Mucosa of gallbladder (tissue), 1 donor: Measurements from ENCODE around the gene PTPRN2. TPM values are rescaled to one million over a fixed set of nuclear protein-coding genes. Genes with fewer than 3 reads are reported as not detected.
"Not testable (repeated sequence)": the region's sequence is repeated elsewhere in the genome, so short reads cannot be mapped to it uniquely, and the experiment has no call there.

Source experiments
- DNase-seq: peaks from one replicate; pipeline ENCODE4 v3.0.0-alpha.2; 2020; ENCODE audit warnings: low spot score
- total RNA-seq: library from RNA; stranded (reverse); gene quantifications from one replicate; pipeline ENCODE4 v1.2.1, GENCODE V29; 2021
- donor health status: DM: no; HTN: no; CAD: no.

The PTPRN2 gene
- total RNA-seq, 1 donor from 2014 or later, result 11.9 TPM

DNA sequence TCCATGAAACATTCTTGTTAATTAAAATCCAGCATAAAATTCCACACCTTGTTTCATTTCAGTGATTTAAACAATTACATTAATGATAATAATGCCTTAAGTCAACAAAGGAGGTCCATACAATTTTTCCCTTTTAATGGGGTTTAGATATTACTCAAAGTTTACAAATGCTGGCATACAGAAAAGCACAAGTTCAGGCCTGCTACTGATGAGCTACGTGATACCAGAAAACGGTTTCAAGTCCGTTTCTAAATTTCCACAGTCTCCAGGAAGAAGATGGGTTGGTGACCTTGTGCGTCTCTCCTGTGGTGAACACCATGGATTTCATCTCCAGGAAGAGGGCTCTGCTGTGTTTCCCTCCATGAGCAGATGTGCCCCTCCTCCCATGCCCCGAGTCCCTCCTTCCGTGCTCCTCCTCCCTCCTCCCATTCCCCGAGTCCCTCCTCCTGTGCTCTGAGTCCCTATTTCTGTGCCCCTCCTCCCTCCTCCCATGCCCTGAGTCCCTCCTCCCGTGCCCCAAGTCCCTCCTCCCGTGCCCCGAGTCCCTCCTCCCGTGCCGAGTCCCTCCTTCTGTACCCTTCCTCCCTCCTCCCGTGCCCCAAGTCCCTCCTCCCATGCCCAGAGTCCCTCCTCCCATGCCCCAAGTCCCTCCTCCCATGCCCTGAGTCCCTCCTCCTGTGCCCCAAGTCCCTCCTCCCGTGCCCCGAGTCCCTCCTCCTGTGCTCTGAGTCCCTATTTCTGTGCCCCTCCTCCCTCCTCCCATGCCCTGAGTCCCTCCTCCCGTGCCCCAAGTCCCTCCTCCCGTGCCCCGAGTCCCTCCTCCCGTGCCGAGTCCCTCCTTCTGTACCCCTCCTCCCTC, 201.9 kb downstream of the PTPRN2 start:
- not testable (repeated sequence) for DNase-seq

DNA sequence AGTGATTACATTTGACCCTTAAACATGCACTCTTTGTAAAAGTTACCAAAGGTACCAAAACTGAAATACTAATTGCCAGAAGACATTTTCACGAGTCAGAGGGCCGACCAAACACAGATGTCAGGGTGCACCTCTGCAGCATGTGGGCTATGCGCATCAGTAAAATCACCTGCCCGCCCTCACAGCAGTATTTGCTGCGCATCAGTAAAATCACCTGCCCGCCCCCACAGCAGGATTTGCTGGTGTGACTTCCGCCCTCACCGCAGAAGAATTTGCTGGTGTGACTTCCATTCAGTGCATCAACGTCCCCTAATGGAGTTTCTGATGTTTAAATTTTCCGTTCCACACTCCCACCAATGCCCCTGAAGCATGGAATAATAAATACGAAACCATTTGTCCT, 202.9 kb downstream of the PTPRN2 start:
- DNase-seq, result no peak

DNA sequence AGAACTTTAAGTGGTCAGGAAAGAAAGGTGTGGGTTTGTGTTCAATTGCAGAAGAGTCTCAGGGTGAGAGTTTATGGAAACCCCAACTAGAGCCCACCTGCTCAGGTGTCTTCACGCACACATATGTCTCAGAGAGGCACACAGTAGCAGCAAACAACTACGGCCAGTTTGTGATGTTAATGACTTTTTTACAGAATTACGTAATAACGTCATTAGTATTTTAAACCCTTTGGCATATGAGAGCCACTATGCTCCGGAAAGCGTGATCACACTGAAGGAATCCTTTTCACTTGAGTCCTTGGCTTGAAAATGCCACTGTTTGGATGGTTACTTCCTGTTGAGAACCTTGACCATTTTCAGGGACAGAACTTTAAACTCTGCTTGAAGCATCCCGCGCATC, 204.0 kb downstream of the PTPRN2 start:
- no peak for DNase-seq

GRCh38 chr7:158382363-158383254, 205.0 kb downstream of the PTPRN2 start:
- no peak for DNase-seq

DNA sequence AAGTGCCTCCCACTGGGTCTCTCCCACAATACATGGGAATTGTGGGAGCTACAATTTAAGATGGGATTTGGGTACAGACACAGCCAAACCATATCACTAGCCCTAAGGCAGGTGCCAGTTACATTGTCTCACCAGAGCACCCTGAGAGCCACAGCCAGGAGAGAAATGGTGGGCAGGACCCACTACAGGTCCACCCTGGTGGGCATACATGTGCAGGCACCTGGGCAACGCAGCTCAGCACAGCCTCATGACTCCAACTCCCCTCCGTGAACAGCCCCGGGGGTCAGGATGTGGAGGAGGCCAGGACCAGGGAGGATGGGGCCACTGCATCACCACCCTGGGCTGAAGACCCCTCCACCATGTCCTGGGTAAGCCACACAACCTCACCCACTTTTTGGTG, 205.7 kb downstream of the PTPRN2 start:
- no peak for DNase-seq

GRCh38 chr7:158378978-158379377, 208.6 kb downstream of the PTPRN2 start:
- no peak for DNase-seq

DNA sequence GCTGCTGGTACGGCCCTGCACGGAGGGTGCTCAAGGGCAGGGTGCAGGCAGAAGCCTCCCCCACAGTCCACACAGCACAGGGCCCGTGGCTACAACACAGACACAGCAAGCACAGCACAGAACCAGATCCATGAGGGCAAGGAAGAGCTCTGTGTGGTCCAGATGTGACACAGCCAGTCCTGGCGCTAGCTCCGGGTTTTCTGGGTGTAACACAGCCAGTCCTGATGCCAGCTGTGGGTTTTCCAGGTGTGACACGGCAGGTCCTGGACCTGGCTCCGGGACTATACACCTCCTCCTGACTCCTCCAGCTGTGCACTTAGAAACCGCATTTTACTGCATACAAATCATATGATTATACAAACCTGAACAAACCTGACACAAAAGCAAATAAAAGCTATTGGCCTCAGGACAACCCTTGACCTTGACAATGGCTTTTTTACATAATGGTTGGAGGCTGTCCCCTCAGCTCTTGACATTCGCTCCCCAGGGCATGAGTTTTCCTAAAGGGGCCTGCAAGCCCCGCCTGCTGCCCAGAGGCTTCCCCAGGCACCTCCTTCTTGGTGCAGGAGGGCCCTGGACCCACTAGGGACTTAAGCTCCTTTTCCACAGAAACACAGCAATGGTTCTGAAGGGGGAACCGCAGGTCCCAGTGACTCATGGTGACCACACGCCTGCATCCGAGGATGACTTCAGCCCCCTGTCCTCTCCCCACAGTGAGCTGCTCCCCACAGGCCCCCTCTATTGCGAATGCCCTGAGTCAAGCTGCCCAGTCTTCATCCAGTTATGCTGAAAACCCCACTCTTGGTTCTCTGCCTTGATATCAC, 209.6 kb downstream of the PTPRN2 start:
- no peak for DNase-seq

DNA sequence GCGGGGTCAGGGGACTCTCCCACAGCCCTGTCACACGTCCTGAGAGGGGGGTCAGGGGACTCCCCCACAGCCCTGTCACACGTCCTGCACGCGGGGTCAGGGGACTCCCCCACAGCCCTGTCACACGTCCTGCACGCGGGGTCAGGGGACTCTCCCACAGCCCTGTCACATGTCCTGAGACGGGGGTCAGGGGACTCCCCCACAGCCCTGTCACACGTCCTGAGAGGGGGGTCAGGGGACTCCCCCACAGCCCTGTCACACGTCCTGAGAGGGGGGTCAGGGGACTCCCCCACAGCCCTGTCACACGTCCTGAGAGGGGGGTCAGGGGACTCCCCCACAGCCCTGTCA, 210.8 kb downstream of the PTPRN2 start:
- not testable (repeated sequence) for DNase-seq

DNA sequence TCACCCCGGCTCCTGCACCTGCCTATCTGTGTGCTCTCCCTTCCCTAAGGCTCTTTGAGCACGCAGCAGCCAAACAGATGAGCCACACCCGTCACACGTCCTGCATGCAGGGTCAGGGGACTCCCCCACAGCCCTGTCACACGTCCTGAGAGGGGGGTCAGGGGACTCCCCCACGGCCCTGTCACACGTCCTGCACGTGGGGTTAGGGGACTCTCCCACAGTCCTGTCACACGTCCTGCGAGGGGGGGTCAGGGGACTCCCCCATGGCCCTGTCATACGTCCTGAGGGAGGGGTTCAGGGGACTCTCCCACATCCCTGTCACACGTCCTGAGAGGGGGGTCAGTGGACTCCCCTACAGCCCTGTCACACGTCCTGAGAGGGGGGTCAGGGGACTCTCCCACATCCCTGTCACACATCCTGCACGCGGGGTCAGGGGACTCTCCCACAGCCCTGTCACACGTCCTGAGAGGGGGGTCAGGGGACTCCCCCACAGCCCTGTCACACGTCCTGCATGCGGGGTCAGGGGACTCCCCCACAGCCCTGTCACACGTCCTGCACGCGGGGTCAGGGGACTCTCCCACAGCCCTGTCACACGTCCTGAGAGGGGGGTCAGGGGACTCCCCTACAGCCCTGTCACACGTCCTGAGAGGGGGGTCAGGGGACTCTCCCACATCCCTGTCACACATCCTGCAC, 211.3 kb downstream of the PTPRN2 start:
- DNase-seq, result not testable (repeated sequence)

GRCh38 chr7:158375034-158375433, 212.6 kb downstream of the PTPRN2 start:
- DNase-seq, result no peak

DNA sequence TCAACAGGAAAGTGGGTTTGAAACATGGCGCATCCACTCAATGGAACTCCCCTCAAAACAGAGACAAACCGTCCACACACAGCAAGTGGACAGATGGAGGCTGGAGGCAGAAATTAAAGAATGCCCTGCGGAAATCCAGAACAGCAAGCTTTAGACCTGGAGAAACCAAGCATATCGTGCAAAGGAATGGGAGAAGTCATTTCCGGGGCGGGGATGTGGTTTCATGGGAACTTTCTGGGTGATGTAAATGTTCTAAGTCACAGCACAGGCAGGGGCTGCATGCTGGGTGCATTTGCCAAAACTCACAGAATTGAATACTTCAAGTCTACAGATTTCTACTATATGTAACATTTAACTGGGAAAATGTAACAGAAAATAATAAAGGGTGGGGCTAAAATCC, 213.0 kb downstream of the PTPRN2 start:
- DNase-seq, result no peak

DNA sequence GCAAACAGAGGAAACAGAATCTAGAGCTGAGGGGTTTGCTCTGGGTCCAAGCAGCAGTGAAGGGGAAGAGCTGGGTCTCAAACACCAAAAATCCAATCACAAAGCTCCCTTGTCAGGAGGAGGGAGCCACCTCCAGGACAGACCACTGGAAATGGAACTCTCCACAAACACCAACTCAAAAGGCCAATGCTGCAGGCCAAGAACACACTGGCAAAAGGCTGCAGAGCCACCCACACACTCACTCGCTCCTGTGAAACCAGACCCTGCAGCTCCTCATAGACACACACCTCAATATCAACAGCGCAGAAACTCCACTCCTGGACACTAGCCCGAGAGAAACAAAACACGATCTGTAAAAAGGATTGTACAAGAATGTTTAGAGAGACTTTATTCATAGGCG, 213.5 kb downstream of the PTPRN2 start:
- DNase-seq, result no peak

DNA sequence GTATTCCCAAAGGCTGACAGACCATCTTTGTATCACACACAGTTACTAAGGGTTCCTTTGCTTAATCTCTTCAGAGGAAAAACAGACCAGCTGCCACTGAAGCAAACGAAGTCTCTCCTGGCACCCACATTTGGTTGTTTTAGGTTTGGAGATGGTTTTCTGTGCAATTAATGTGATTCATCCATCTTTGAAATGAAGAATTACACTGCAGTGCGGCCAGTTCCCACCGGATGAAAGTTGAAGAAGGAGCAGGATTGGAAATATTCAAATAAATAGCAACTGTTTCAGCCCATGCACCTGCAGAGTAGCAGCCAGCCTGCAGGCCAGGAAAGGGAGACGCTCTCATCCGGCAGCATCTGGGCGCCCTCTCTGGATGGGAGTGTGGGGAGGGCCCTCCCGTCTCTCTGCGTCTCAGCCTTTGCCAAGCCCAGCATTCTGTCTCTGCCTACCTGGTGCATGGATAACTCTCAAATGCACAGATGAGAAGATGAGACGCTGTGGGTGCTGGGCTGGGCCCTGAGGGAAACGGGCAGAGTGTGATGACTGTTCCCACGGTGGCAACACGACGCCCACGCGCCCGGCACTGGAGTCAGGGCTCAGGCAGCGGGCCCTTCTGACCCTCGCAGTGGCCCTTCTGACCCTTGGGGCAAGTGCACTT, 214.0 kb downstream of the PTPRN2 start:
- DNase-seq, result no peak

GRCh38 chr7:158372400-158373342, 215.0 kb downstream of the PTPRN2 start:
- no peak for DNase-seq

DNA sequence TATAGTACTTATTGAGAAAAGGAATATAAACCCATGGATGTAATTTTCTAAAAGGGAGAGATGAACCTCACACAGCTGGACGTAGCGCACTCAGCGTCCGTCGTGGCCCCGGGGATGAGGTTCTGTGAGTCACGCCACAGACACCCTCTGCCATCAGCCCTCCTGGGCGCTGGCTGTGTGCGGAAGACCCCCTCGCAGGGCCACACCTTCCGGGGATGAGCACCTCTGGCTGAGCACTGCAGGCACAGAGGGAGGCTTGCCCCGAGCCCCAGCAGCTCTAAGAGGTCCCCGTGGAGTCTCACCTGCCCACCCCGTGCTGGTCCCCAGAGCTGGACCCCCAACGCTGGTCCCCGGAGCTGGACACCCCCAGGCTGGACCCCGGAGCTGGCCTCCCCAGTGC, 215.8 kb downstream of the PTPRN2 start:
- DNase-seq, result no peak

GRCh38 chr7:158369866-158370265, 217.8 kb downstream of the PTPRN2 start:
- no peak for DNase-seq

- DNase-seq, result no peak
Measured at GRCh38 chr7:158369290-158369689, 218.3 kb downstream of the PTPRN2 start.

GRCh38 chr7:158368449-158368848, 219.2 kb downstream of the PTPRN2 start:
- DNase-seq, result no peak

- no peak for DNase-seq
Measured at GRCh38 chr7:158367634-158367982, 220.0 kb downstream of the PTPRN2 start.
